Osteoblast (primary cell): ENCODE results near the gene DMKN. TPM values are rescaled to one million over a fixed set of nuclear protein-coding genes. Genes with fewer than 3 reads are reported as not detected.

Source experiments
- DNase-seq: peaks from one replicate; pipeline ENCODE4 v3.0.0; 2011; ENCODE audit warnings: low spot score, mixed read lengths; ENCODE audit not compliant: insufficient read length; ENCODE audit errors: missing footprints
- H2AFZ ChIP-seq: 2 replicates; pipeline ENCODE4 v1.6.0; 2011; ENCODE audit warnings: mild to moderate bottlenecking, low read length
- H3K27ac ChIP-seq: 2 replicates; pipeline ENCODE4 v1.5.1; 2011; ENCODE audit warnings: mild to moderate bottlenecking, low read depth, low read length, moderate library complexity
- H3K27me3 ChIP-seq: 2 replicates; pipeline ENCODE4 v1.6.0; 2012; ENCODE audit warnings: mild to moderate bottlenecking, control low read depth, inconsistent platforms, low read length, moderate library complexity; ENCODE audit not compliant: insufficient read depth
- H3K36me3 ChIP-seq: 2 replicates; pipeline ENCODE4 v1.5.1; 2011; ENCODE audit warnings: mild to moderate bottlenecking, low read length, control low read depth, moderate library complexity; ENCODE audit not compliant: insufficient read depth
- H3K4me1 ChIP-seq: 2 replicates; pipeline ENCODE4 v1.5.1; 2011; ENCODE audit warnings: mild to moderate bottlenecking, low read length, control low read depth, moderate library complexity; ENCODE audit not compliant: insufficient read depth
- H3K4me2 ChIP-seq: 2 replicates; pipeline ENCODE4 v1.6.0; 2011; ENCODE audit warnings: mild to moderate bottlenecking, low read length; ENCODE audit not compliant: insufficient read depth
- H3K4me3 ChIP-seq: fragments of 200-600 bp; sonication (generic); 3 replicates; pipeline ENCODE4 v1.5.1; 2012; ENCODE audit warnings: mild to moderate bottlenecking, low read length, inconsistent platforms; ENCODE audit not compliant: insufficient read depth
- H3K79me2 ChIP-seq: 2 replicates; pipeline ENCODE4 v1.6.0; 2012; ENCODE audit warnings: mild to moderate bottlenecking, low read length, control low read depth, inconsistent platforms; ENCODE audit not compliant: insufficient read depth
- H3K9me3 ChIP-seq: 2 replicates; pipeline ENCODE4 v1.5.1; 2011; ENCODE audit warnings: low read depth, low read length, control low read depth
- H4K20me1 ChIP-seq: 2 replicates; pipeline ENCODE4 v1.6.0; 2012; ENCODE audit warnings: mild to moderate bottlenecking, low read length, control low read depth; ENCODE audit not compliant: insufficient read depth
- CTCF ChIP-seq: IDR thresholded peaks from 2 replicates; pipeline ENCODE4 v1.5.1; 2011; ENCODE audit warnings: mild to moderate bottlenecking, low read depth, low read length, moderate library complexity; ENCODE audit errors: extremely low read depth
- total RNA-seq: library from RNA; depleted of rRNA; stranded (reverse); fragments of >200 nt; gene quantifications from 2 replicates; pipeline ENCODE4 v1.2.3, GENCODE V29; 2012

The DMKN gene
- total RNA-seq, 1 donor: 24.2 TPM

DNA sequence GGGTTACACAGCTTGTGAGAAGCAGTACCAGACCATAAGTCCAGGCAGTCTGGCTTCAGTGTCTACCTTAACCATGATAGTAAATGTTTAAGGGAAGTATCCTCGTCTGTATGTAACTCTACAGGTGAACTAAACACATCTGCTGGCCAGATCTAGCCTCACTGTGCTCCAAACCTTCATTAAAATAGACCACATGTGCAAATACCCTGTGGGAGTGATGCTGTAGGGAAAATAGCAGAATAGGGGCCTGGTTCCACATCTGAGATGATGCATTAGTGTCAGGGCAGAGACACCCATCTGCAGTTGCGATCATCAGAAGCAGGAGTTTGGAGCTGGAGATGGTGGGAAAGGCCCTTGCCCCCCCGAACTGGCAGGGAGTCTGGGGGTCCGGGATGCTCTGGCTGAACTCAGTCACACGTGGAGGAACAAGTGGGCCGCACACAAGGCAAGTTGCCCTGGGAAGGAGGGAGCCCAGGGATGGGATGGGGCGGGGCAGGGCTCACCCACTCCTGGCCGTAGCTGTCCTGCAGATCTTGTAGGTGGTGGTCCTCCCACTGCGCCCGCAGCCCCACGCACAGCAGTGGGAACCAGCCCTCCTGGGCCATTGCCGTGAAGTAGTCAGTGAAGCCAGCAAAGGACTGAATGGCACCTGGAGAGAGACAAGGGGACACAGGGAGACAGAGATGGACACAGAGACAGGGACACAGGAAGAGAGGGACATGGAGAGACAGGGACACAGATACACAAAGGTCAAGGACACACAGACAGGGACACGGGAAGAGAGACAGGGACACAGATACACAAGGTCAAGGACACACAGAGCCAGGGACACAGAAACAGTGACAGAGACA, 39.3 kb upstream of the DMKN start:
- DNase-seq: peak; percentile 62
- Histone ChIP-seq H4K20me1 (peaks cover 3% of the 10 kb centered on the region), H3K27me3 (peaks cover 4% of the 10 kb centered on the region), H3K4me1 (no peaks in the 10 kb centered on the region), H3K36me3 (no peaks in the 10 kb centered on the region), H3K9me3 (no peaks in the 10 kb centered on the region), H3K79me2 (no peaks in the 10 kb centered on the region), H3K4me3 (no peak overlapping the region), H3K27ac (no peak overlapping the region), H3K4me2 (no peak overlapping the region), H2AFZ (no peak overlapping the region)
- TF ChIP-seq CTCF: no peak

- Histone ChIP-seq H3K4me2 (no peak overlapping the region), H3K27me3 (no peaks in the 10 kb centered on the region), H3K79me2 (peaks cover 12% of the 10 kb centered on the region), H4K20me1 (peaks cover 7% of the 10 kb centered on the region), H3K4me3 (no peak overlapping the region), H3K27ac (no peak overlapping the region), H2AFZ (no peak overlapping the region), H3K4me1 (peaks cover 5% of the 10 kb centered on the region), H3K9me3 (no peaks in the 10 kb centered on the region), H3K36me3 (peaks cover 6% of the 10 kb centered on the region)
- DNase-seq: peak; percentile 52
- TF ChIP-seq CTCF: no peak
Observed at GRCh38 chr19:35551091-35551810, 37.8 kb upstream of the DMKN start.

- Histone ChIP-seq H3K9me3 (no peaks in the 10 kb centered on the region), H3K4me2 (no peak overlapping the region), H3K79me2 (peaks cover 23% of the 10 kb centered on the region), H2AFZ (no peak overlapping the region), H3K36me3 (peaks cover 6% of the 10 kb centered on the region), H4K20me1 (peaks cover 7% of the 10 kb centered on the region), H3K4me3 (no peak overlapping the region), H3K4me1 (peaks cover 6% of the 10 kb centered on the region), H3K27ac (no peak overlapping the region), H3K27me3 (no peaks in the 10 kb centered on the region)
- TF ChIP-seq CTCF: no peak
- peak; percentile 88 for DNase-seq
Observed at GRCh38 chr19:35549879-35550523, 36.6 kb upstream of the DMKN start.
